Liver (tissue), 3 donors: Measurements from ENCODE around the gene GRIP2.

Source experiments
- EGR1 ChIP-seq, 2 donors: IDR thresholded peaks; 2 replicates each; pipeline ENCODE4 v1.6.1; 2016 to 2018; ENCODE audit warnings: antibody characterized with exemption in 2 of 2, low read depth in 2 of 2
- JUND ChIP-seq, 2 donors: IDR thresholded peaks; 2 replicates each; pipeline ENCODE4 v1.6.1; 2016; ENCODE audit warnings: antibody characterized with exemption in 2 of 2
- NR2F2 ChIP-seq: IDR thresholded peaks from 2 replicates; pipeline ENCODE4 v1.6.1; 2016; ENCODE audit warnings: antibody characterized with exemption
- RAD21 ChIP-seq, 2 donors: IDR thresholded peaks; 2 replicates each; pipeline ENCODE4 v1.6.1; 2016; ENCODE audit warnings: antibody characterized with exemption in 2 of 2, mild to moderate bottlenecking in 2 of 2
- RXRA ChIP-seq, 2 donors: IDR thresholded peaks; 2 replicates each; pipeline ENCODE4 v1.6.1; 2017 to 2018; ENCODE audit warnings: antibody characterized with exemption in 2 of 2, mild to moderate bottlenecking in 1 of 2
- TAF1 ChIP-seq: conservative IDR thresholded peaks from 2 replicates; pipeline ENCODE4 v1.6.1; 2016; ENCODE audit warnings: antibody characterized with exemption, mild to moderate bottlenecking
- TF ChIP-seq, protein P1 (sequence below): IDR thresholded peaks from 2 replicates; pipeline ENCODE4 v1.6.1; 2016; ENCODE audit warnings: antibody characterized with exemption
- TF ChIP-seq, protein P2 (sequence below): fragments of 150-350 bp; IDR thresholded peaks from 2 replicates; pipeline ENCODE4 v1.5.1; 2017; ENCODE audit warnings: improper control_type of control experiment, low read depth, low read length; ENCODE audit not compliant: missing input control
- donor health status: healthy.
- donor health status: healthy.

DNA sequence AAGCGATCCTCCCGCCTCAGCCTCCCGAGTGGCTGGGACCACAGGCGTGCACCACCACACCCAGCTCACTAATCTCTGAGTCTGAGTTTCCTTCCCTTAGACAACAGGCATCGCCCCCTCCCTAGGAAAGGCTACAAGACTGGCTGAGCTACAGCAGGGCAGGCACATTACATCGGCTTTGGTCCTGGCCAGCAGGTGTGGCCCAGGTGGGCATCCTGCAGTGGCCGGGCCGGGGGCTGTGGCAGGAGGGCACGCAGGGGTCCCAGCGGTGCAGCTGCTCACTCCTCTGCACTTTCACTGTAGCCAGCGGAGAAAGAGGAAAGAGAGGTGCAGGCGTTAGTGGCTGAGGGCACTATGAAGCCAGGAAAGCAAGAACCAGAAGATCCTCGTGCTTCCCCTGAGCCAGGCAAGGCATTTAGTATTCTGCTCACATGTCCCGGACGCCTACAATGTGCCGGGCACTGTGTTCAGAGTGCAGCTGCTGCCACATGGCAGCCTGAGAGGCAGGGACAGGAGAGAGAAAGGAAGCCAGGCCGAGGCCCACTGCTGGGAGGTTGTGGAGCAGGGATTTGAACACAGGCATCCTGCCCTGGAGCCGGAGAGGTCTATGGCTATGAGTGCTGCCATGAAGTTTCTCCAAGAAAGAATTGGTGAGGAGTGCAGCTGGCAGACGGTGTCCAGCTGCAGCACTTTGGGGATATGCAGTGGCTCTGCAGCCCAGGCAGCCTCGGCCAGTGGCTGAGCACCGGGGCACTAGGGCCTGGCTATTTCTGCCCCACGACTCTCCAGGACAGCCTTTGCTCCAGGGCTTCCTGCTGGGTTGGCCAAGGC lies 22.3 kb downstream of the GRIP2 start:
- TF ChIP-seq, protein P1, sequence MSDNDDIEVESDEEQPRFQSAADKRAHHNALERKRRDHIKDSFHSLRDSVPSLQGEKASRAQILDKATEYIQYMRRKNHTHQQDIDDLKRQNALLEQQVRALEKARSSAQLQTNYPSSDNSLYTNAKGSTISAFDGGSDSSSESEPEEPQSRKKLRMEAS = no peak
- TF ChIP-seq, protein P2, sequence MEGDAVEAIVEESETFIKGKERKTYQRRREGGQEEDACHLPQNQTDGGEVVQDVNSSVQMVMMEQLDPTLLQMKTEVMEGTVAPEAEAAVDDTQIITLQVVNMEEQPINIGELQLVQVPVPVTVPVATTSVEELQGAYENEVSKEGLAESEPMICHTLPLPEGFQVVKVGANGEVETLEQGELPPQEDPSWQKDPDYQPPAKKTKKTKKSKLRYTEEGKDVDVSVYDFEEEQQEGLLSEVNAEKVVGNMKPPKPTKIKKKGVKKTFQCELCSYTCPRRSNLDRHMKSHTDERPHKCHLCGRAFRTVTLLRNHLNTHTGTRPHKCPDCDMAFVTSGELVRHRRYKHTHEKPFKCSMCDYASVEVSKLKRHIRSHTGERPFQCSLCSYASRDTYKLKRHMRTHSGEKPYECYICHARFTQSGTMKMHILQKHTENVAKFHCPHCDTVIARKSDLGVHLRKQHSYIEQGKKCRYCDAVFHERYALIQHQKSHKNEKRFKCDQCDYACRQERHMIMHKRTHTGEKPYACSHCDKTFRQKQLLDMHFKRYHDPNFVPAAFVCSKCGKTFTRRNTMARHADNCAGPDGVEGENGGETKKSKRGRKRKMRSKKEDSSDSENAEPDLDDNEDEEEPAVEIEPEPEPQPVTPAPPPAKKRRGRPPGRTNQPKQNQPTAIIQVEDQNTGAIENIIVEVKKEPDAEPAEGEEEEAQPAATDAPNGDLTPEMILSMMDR = no peak
- no peak for TF ChIP-seq TAF1
- TF ChIP-seq EGR1 (IDR thresholded peaks at IDR 0.05; ENCODE audit: low read depth in 2 of 2) = no peak
- TF ChIP-seq RAD21 (IDR thresholded peaks at IDR 0.05) = no peak
- no peak for TF ChIP-seq JUND (IDR thresholded peaks at IDR 0.05)
- TF ChIP-seq RXRA (IDR thresholded peaks at IDR 0.05) = no peak
- TF ChIP-seq NR2F2 = no peak
